NCI-H1417 treated with DMSO at 0.1 percent for 48 hours (cell line): Measurements from ENCODE around the gene CNP.

ENCODE experiments used
- DNase-seq: peaks from one replicate; lab custom pipeline; 2025; lab: John Stamatoyannopoulos, UW

The CNP gene

GRCh38 chr17:41942626-41943373, 23.8 kb upstream of the CNP start:
- DNase-seq = no peak

- no peak for DNase-seq
Observed at GRCh38 chr17:41943492-41943891, 23.1 kb upstream of the CNP start.

- DNase-seq = no peak
Observed at GRCh38 chr17:41944943-41945342, 21.7 kb upstream of the CNP start.

- no peak for DNase-seq
Observed at GRCh38 chr17:41948762-41949460, 17.7 kb upstream of the CNP start.

GRCh38 chr17:41956522-41956921, 10.1 kb upstream of the CNP start:
- DNase-seq = no peak

- DNase-seq = no peak
Observed at GRCh38 chr17:41957031-41957868, 9.3 kb upstream of the CNP start.

GRCh38 chr17:41957869-41958439, 8.6 kb upstream of the CNP start:
- no peak for DNase-seq

- no peak for DNase-seq
Observed at GRCh38 chr17:41959030-41959335, 7.6 kb upstream of the CNP start.

GRCh38 chr17:41959336-41960095, 7.1 kb upstream of the CNP start:
- DNase-seq = no peak

GRCh38 chr17:41962111-41962510, 4.5 kb upstream of the CNP start:
- no peak for DNase-seq

- no peak for DNase-seq
Observed at GRCh38 chr17:41962768-41963434, 3.7 kb upstream of the CNP start.

- peak; percentile 72 for DNase-seq
Observed at GRCh38 chr17:41965694-41966462, 717 bp upstream of the CNP start.

GRCh38 chr17:41967141-41967920, 736 bp downstream of the CNP start:
- DNase-seq = no peak

GRCh38 chr17:41967921-41968578, 1.5 kb downstream of the CNP start:
- DNase-seq = no peak

- no peak for DNase-seq
Observed at GRCh38 chr17:41968676-41969075, 2.1 kb downstream of the CNP start.

GRCh38 chr17:41970901-41971331, 4.3 kb downstream of the CNP start:
- no peak for DNase-seq

- no peak for DNase-seq
Observed at GRCh38 chr17:41971721-41972523, 5.3 kb downstream of the CNP start.
